MCF 10A (cell line): Measurements from ENCODE around the gene SLC22A7. TPM values are rescaled to one million over a fixed set of nuclear protein-coding genes. Genes with fewer than 3 reads are reported as not detected.

Experiments
- BruUV-seq: library from RNA; stranded (reverse); fragments of 400-500 nt; replicated peaks from 2 replicates; lab custom pipeline; 2021; lab: Mats Ljungman, UMichigan
- CTCF ChIA-PET: fragments of 300-600 bp; sonication (Branson Sonifier 250); formaldehyde crosslinking; extraction: SDS; loops from one replicate; lab custom pipeline; 2021; ENCODE audit warnings: antibody characterized with exemption, inconsistent platforms; lab: Yijun Ruan, JAX
- POLR2A ChIA-PET: fragments of 300-600, 350-650 bp; sonication (Branson Sonifier 250); formaldehyde crosslinking; extraction: SDS; loops from one replicate; lab custom pipeline; 2020; ENCODE audit warnings: antibody characterized with exemption, inconsistent platforms; lab: Yijun Ruan, JAX
- DNase-seq: peaks from one replicate; pipeline ENCODE4 v3.0.0-alpha.2; 2018; ENCODE audit not compliant: unreplicated experiment
- H3K27ac Mint-ChIP-seq: one replicate; pipeline ENCODE4 v1.8.0; 2022; ENCODE audit warnings: mild to moderate bottlenecking, low read depth, mixed read lengths; ENCODE audit not compliant: unreplicated experiment
- H3K27me3 Mint-ChIP-seq: one replicate; pipeline ENCODE4 v1.8.0; 2022; ENCODE audit warnings: mixed read lengths; ENCODE audit not compliant: insufficient read depth, unreplicated experiment
- H3K36me3 Mint-ChIP-seq: one replicate; pipeline ENCODE4 v1.8.0; 2022; ENCODE audit warnings: mild to moderate bottlenecking, moderate library complexity, mixed read lengths; ENCODE audit not compliant: insufficient read depth, unreplicated experiment
- H3K4me1 Mint-ChIP-seq: one replicate; pipeline ENCODE4 v1.8.0; 2022; ENCODE audit warnings: mixed read lengths; ENCODE audit not compliant: insufficient read depth, unreplicated experiment
- H3K4me3 Mint-ChIP-seq: one replicate; pipeline ENCODE4 v1.8.0; 2022; ENCODE audit warnings: mild to moderate bottlenecking, moderate library complexity, mixed read lengths; ENCODE audit not compliant: unreplicated experiment
- H3K9me3 Mint-ChIP-seq: one replicate; pipeline ENCODE4 v1.8.0; 2022; ENCODE audit warnings: mixed read lengths; ENCODE audit not compliant: unreplicated experiment
- intact Hi-C: fragments of 100-400 bp; cut with micrococcal nuclease; formaldehyde crosslinking; loops from 2 replicates; pipeline ENCODE4 v1.14.1; 2022
- total RNA-seq: library from RNA; stranded (reverse); gene quantifications from 2 replicates; pipeline ENCODE4 v1.2.3, GENCODE V29; 2022
- TF ChIP-seq, protein P1 (sequence below): fragments of 200-600 bp; IDR thresholded peaks from one replicate; pipeline ENCODE4 v1.8.0; 2022; ENCODE audit warnings: antibody characterized with exemption, mild to moderate bottlenecking; ENCODE audit not compliant: unreplicated experiment

SLC22A7 gene
- total RNA-seq, 1 experiment from 2014 or later: not detected

DNA sequence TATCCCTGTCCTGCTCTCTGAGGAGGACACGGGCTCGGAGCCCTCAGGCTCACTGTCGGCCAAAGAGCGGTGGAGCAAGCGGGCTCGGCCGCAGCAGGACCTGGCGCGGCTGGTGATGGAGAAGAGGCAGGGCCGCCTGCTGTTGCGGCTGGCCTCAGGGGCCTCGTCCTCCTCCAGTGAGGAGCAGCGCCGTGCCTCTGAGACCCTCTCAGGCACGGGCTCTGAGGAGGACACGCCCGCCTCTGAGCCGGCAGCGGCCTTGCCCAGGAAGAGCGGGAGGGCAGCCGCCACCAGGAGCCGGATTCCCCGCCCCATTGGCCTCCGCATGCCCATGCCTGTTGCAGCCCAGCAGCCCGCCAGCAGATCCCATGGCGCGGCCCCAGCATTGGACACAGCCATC is 14.2 kb upstream of the SLC22A7 start:
- no peak overlapping the region for H3K4me3 Mint-ChIP-seq
- ChIA-PET POLR2A (no interaction called here), CTCF (no interaction called here)
- H3K9me3 Mint-ChIP-seq: no peaks in the 10 kb centered on the region
- peaks cover 40% of the 10 kb centered on the region for H3K27me3 Mint-ChIP-seq
- peak; percentile 26 for DNase-seq
- BruUV-seq: no TSS peak
- H3K36me3 Mint-ChIP-seq: no peaks in the 10 kb centered on the region
- intact Hi-C loops: no loop called here
- no peaks in the 10 kb centered on the region for H3K4me1 Mint-ChIP-seq
- TF ChIP-seq, protein P1, sequence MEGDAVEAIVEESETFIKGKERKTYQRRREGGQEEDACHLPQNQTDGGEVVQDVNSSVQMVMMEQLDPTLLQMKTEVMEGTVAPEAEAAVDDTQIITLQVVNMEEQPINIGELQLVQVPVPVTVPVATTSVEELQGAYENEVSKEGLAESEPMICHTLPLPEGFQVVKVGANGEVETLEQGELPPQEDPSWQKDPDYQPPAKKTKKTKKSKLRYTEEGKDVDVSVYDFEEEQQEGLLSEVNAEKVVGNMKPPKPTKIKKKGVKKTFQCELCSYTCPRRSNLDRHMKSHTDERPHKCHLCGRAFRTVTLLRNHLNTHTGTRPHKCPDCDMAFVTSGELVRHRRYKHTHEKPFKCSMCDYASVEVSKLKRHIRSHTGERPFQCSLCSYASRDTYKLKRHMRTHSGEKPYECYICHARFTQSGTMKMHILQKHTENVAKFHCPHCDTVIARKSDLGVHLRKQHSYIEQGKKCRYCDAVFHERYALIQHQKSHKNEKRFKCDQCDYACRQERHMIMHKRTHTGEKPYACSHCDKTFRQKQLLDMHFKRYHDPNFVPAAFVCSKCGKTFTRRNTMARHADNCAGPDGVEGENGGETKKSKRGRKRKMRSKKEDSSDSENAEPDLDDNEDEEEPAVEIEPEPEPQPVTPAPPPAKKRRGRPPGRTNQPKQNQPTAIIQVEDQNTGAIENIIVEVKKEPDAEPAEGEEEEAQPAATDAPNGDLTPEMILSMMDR: no peak
- no peak overlapping the region for H3K27ac Mint-ChIP-seq

GRCh38 chr6:43284991-43285781 is 12.9 kb upstream of the SLC22A7 start:
- TF ChIP-seq, protein P1: no peak
- no peak for DNase-seq
- CTCF ChIA-PET: no interaction called here
- Mint-ChIP-seq H3K27ac (no peak overlapping the region), H3K9me3 (no peaks in the 10 kb centered on the region), H3K36me3 (no peaks in the 10 kb centered on the region), H3K27me3 (peaks cover 40% of the 10 kb centered on the region), H3K4me1 (no peaks in the 10 kb centered on the region), H3K4me3 (no peak overlapping the region)
- no TSS peak for BruUV-seq
- POLR2A ChIA-PET: no interaction called here
- intact Hi-C loops: no loop called here

GRCh38 chr6:43285832-43286231 is 12.2 kb upstream of the SLC22A7 start:
- Mint-ChIP-seq H3K4me1 (no peaks in the 10 kb centered on the region), H3K36me3 (no peaks in the 10 kb centered on the region), H3K27ac (no peak overlapping the region), H3K9me3 (no peaks in the 10 kb centered on the region), H3K27me3 (peaks cover 38% of the 10 kb centered on the region), H3K4me3 (no peak overlapping the region)
- POLR2A ChIA-PET: no interaction called here
- TF ChIP-seq, protein P1: no peak
- DNase-seq: no peak
- BruUV-seq: no TSS peak
- CTCF ChIA-PET: no interaction called here
- intact Hi-C loops: no loop called here

GRCh38 chr6:43286456-43286979 is 11.5 kb upstream of the SLC22A7 start:
- ChIA-PET POLR2A (no interaction called here), CTCF (interaction anchor here (0.6 kb wide), 2 partner anchors 57 to 254 kb away, joined by 3 read pairs; no protein-coding TSS in a partner anchor)
- H3K36me3 Mint-ChIP-seq: no peaks in the 10 kb centered on the region
- intact Hi-C loops: no loop called here
- H3K4me1 Mint-ChIP-seq: no peaks in the 10 kb centered on the region
- DNase-seq: no peak
- H3K27ac Mint-ChIP-seq: no peak overlapping the region
- TF ChIP-seq, protein P1: no peak
- H3K4me3 Mint-ChIP-seq: no peak overlapping the region
- peaks cover 31% of the 10 kb centered on the region for H3K27me3 Mint-ChIP-seq
- H3K9me3 Mint-ChIP-seq: no peaks in the 10 kb centered on the region
- no TSS peak for BruUV-seq
